Gastroesophageal sphincter (tissue), 3 donors: ENCODE measurements around the gene MUC5AC.

ENCODE experiments used
- CTCF ChIP-seq, 4 experiments: fragments of 200-600 bp in 2 of 4; fragments of 450-650 bp in 2 of 4; sonication (generic) in 1 of 4; IDR thresholded peaks; one replicate each; pipeline ENCODE4 v1.5.1; 2017 to 2019; ENCODE audit warnings: antibody characterized with exemption in 4 of 4, mild to moderate bottlenecking in 2 of 4, moderate library complexity in 2 of 4
- EP300 ChIP-seq: sonication (generic); formaldehyde crosslinking; IDR thresholded peaks from one replicate; pipeline ENCODE4 v1.6.1; 2017; ENCODE audit warnings: antibody characterized with exemption, mild to moderate bottlenecking
- POLR2A ChIP-seq, 2 donors: fragments of 450-650 bp; IDR thresholded peaks; one replicate each; pipeline ENCODE4 v1.6.1; 2017; ENCODE audit warnings: antibody characterized with exemption in 2 of 2, mild to moderate bottlenecking in 2 of 2, moderate library complexity in 1 of 2

- TF ChIP-seq CTCF (IDR thresholded peaks at IDR 0.05) (no peak), POLR2A (IDR thresholded peaks at IDR 0.05) (no peak), EP300 (no peak)
Measured at GRCh38 chr11:1121331-1121812, 36.4 kb upstream of the MUC5AC start.
